ENCODE data around the gene AMDHD1.

- TF ChIP-seq POLR2AphosphoS5 (IDR thresholded peaks at IDR 0.05) (peak in 1 of 3 donors; percentile 77), CTCF (IDR thresholded peaks at IDR 0.05 in 8 of 11, conservative IDR thresholded peaks at IDR 0.05 in 3 of 11) (no peak), POLR2A (IDR thresholded peaks at IDR 0.05) (no peak)
Measured at GRCh38 chr12:95940514-95940913, 2.6 kb upstream of the AMDHD1 start.

Data from spleen (tissue), 7 donors.